Osteocyte (in vitro differentiated cells): ENCODE results near the gene SSTR3. TPM values are rescaled to one million over a fixed set of nuclear protein-coding genes. Genes with fewer than 3 reads are reported as not detected.
"Not testable (repeated sequence)": the region's sequence is repeated elsewhere in the genome, so short reads cannot be mapped to it uniquely, and the experiment has no call there.

Experiments
- DNase-seq: peaks from one replicate; pipeline ENCODE4 v3.0.0; 2021; ENCODE audit warnings: mixed read lengths; ENCODE audit not compliant: unreplicated experiment; ENCODE audit errors: extremely low spot score
- H3K27ac Mint-ChIP-seq: one replicate; pipeline ENCODE4 v1.8.0; 2021; ENCODE audit warnings: mild to moderate bottlenecking, mixed read lengths; ENCODE audit not compliant: unreplicated experiment
- H3K27me3 Mint-ChIP-seq: one replicate; pipeline ENCODE4 v1.8.0; 2021; ENCODE audit warnings: mixed read lengths; ENCODE audit not compliant: unreplicated experiment
- H3K36me3 Mint-ChIP-seq: one replicate; pipeline ENCODE4 v1.8.0; 2021; ENCODE audit warnings: mixed read lengths; ENCODE audit not compliant: unreplicated experiment
- H3K4me1 Mint-ChIP-seq: one replicate; pipeline ENCODE4 v1.8.0; 2021; ENCODE audit warnings: mixed read lengths; ENCODE audit not compliant: unreplicated experiment
- H3K4me3 Mint-ChIP-seq: one replicate; pipeline ENCODE4 v1.8.0; 2021; ENCODE audit warnings: mild to moderate bottlenecking, moderate library complexity, mixed read lengths; ENCODE audit not compliant: unreplicated experiment
- H3K9me3 Mint-ChIP-seq: one replicate; pipeline ENCODE4 v1.8.0; 2021; ENCODE audit warnings: mixed read lengths; ENCODE audit not compliant: unreplicated experiment
- CTCF ChIP-seq: fragments of 200-600 bp; sonication (generic); IDR thresholded peaks from 2 replicates; pipeline ENCODE4 v1.5.0; 2021; ENCODE audit warnings: antibody characterized with exemption, mild to moderate bottlenecking, moderate library complexity
- total RNA-seq: library from RNA; stranded (reverse); gene quantifications from 2 replicates; pipeline ENCODE4 v1.2.1, GENCODE V29; 2021

The SSTR3 gene
- total RNA-seq, 1 donor from 2014 or later = not detected

GRCh38 chr22:37172266-37173245, 39.7 kb downstream of the SSTR3 start:
- no peaks in the 10 kb centered on the region for H3K9me3 Mint-ChIP-seq
- TF ChIP-seq CTCF = no peak
- H3K4me1 Mint-ChIP-seq = peaks cover 16% of the 10 kb centered on the region
- H3K27me3 Mint-ChIP-seq = peaks cover 37% of the 10 kb centered on the region
- no peak overlapping the region for H3K27ac Mint-ChIP-seq
- no peak for DNase-seq
- H3K36me3 Mint-ChIP-seq = no peaks in the 10 kb centered on the region
- H3K4me3 Mint-ChIP-seq = no peak overlapping the region

- peaks cover 37% of the 10 kb centered on the region for H3K27me3 Mint-ChIP-seq
These were observed 40.6 kb downstream of the SSTR3 start for GRCh38 chr22:37171662-37172061.

DNA sequence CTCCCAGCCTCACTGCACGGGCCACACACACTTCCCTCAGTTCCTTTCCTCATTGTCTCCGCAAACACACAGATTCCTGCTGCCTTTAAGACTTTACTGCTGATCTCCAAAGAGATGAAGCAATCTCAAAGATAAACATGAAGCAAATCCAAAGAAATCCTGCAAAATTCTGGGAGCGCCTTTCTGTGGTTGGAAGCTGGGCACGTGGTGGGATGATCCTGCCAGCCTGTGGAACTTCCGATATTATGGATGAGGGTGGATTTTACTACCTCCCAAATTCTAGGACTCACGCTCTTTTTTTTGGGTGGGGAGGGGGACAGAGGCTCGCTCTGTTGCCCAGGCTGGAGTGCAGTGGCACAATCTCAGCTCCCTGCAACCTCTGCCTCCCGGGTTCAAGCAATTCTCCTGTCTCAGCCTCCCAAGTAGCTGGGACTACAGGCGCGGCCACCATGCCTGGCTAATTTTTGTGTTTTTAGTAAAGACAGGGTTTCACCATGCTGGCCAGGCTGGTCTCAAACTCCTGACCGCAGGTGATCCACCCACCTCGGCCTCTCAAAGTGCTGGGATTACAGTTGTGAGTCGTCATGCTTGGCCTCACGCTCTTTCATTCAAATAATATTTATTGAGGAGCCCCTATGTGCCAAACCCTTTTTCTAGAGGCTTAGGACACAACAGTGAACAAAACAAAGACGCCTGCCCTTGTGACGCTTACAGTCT, 41.4 kb downstream of the SSTR3 start:
- H3K9me3 Mint-ChIP-seq, H3K36me3 Mint-ChIP-seq, H3K4me3 Mint-ChIP-seq, H3K4me1 Mint-ChIP-seq, DNase-seq, H3K27ac Mint-ChIP-seq: not testable (repeated sequence)
- peaks cover 38% of the 10 kb centered on the region for H3K27me3 Mint-ChIP-seq

More at GRCh38 chr22:37171662-37172061, 40.6 kb downstream of the SSTR3 start:
- H3K9me3 Mint-ChIP-seq = no peaks in the 10 kb centered on the region
- no peak overlapping the region for H3K27ac Mint-ChIP-seq
- no peak for DNase-seq
- no peaks in the 10 kb centered on the region for H3K36me3 Mint-ChIP-seq
- no peak for TF ChIP-seq CTCF
- no peak overlapping the region for H3K4me3 Mint-ChIP-seq
- H3K4me1 Mint-ChIP-seq = peaks cover 10% of the 10 kb centered on the region

DNA sequence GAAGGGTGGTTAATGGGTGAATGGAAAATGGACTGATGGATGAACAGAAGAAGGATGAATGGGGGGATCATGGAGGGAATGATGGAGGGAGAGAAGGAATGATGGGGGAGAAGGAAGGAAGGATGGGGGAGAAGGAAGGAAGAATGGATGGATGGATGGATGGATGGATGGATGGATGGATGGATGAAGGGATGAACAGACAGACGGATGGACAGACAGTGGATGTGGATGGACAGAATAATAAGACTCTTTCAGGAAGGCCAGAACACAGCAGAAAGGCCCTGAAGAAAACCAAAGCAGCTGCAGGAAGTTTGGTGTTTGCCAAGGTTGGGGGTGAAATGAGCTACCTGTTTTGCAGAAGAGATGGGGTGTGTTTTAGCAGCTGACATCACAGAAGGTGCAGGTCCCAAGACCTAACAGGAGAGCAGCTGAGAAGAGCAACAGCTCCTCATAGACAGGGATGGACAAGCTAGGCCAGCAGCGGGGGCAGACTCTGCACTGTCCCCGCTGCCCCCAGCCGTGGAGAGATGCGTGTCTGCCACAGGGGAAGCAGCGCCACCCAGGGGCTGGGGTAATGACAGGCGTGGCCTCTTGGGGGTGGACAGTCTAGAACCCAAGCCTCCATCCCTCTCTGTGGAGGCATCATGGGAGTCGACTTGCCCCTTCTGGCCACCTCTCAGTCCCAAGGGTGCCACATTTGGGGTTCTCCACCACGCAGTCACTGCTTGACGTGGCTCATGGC, 42.2 kb downstream of the SSTR3 start:
- Mint-ChIP-seq H3K4me1 (peaks cover 2% of the 10 kb centered on the region), H3K27ac (no peak overlapping the region), H3K36me3 (no peaks in the 10 kb centered on the region), H3K27me3 (peaks cover 38% of the 10 kb centered on the region), H3K4me3 (no peak overlapping the region), H3K9me3 (no peaks in the 10 kb centered on the region)
- TF ChIP-seq CTCF = no peak
- DNase-seq = no peak

- H3K27ac Mint-ChIP-seq = no peak overlapping the region
- TF ChIP-seq CTCF = no peak
- H3K27me3 Mint-ChIP-seq = peaks cover 34% of the 10 kb centered on the region
- peaks cover 2% of the 10 kb centered on the region for H3K4me1 Mint-ChIP-seq
- no peak overlapping the region for H3K4me3 Mint-ChIP-seq
- H3K36me3 Mint-ChIP-seq = no peaks in the 10 kb centered on the region
- no peaks in the 10 kb centered on the region for H3K9me3 Mint-ChIP-seq
- no peak for DNase-seq
These were observed 42.9 kb downstream of the SSTR3 start for GRCh38 chr22:37169406-37169805.
